Measurements from ENCODE around the gene CDH23. TPM values are rescaled to one million over a fixed set of nuclear protein-coding genes. Genes with fewer than 3 reads are reported as not detected.

The CDH23 gene
- total and polyA plus RNA-seq, 2 of the 8 experiments (the other 6 are each of a cell fraction or from before 2014, with no cell fraction given): 1.9 to 4.9 TPM

DNA sequence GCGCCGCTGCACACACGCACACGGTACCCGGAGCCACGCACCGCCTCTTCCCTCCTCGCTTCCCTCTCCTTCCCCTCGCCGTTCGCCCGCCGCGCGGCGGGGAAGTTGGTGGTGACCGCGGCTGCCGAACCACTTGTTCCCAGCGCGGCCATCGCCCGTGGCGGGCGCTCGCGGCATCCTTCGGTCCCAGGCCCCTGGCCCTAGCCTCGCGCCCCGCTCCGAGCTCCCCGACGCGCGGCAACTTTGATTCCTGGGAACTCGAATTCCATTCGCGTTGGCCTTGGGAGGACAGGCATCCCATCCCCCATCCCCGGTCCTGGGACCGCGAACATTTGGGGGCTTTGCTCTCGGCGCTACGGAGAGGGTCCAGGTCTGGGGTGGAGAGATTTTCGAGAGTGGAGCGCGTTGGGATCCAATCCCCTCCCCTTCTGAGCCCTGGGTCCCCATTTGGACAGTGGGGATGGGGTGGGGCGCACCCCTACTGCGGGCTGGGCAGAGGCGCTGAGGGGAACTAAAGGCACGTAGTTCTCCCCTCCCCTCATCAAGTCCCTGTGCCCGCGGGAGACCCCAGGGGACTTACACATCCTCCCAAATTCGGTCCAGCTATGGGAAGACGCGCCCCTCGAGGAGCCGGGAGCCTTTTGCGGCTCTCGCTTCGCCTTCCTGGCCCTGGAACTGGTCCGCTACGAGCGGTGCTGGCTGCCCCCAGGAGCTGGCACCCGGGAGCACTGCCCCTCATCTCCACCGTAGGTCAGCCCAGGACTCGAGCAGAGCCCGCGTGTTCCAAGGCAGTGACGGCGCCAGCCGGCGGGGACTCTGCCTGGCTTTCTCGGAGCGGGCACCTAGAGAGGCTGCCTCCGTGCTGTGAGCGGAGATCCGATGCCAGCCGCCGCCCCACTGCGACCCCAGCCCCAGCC, 834 bp downstream of the CDH23 start:
- H2BK5ac ChIP-seq (ENCODE audit: low read depth, low read length): no peak overlapping the region
- peaks cover 0 to 18% (median 10%) of the 10 kb centered on the region in 4 experiments; a peak in 6 of 7 replicates for H3K4me1 ChIP-seq (replicated peaks in 1 of 4; ENCODE audit: control insufficient read depth in 3 of 4, insufficient read depth in 4 of 4, low read length in 3 of 4)
- no peak overlapping the region for H2AK5ac ChIP-seq (ENCODE audit: low read depth, low read length)
- no peak overlapping the region for H3K14ac ChIP-seq (ENCODE audit: insufficient read length)
- peaks cover 15 to 48% (median 37%) of the 10 kb centered on the region in 4 experiments for H3K27me3 ChIP-seq (replicated peaks in 1 of 4; ENCODE audit: control insufficient read depth in 3 of 4, extremely low read depth in 1 of 4, insufficient read depth in 3 of 4, low read length in 3 of 4)
- no peak overlapping the region for H2BK120ac ChIP-seq (replicated peaks; ENCODE audit: low read depth, low read length)
- H2BK12ac ChIP-seq (ENCODE audit: low read depth, low read length): peak overlapping the region; percentile 80; the same call in 1 of the 2 replicates
- DNase-seq (ENCODE audit: low read depth in 1 of 2, low spot score in 2 of 2) (peak in 1 of 2 experiments; percentile 58), FAIRE-seq (no peak)
- peak overlapping the region; percentile 80 for H4K8ac ChIP-seq (ENCODE audit: extremely low read depth, insufficient read depth, low read length)
- no peaks in the 10 kb centered on the region for H3K79me1 ChIP-seq (ENCODE audit: low read depth, low read length)
- peaks cover 0 to 15% of the 10 kb centered on the region in 2 experiments for H4K20me1 ChIP-seq (replicated peaks in 1 of 2; ENCODE audit: control insufficient read depth in 1 of 2, insufficient read depth in 2 of 2, low read length in 2 of 2)
- H2BK15ac ChIP-seq (ENCODE audit: low read length): no peak overlapping the region
- H3K27ac ChIP-seq (ENCODE audit: low read depth, low read length): no peak overlapping the region
- H3K4ac ChIP-seq (replicated peaks; ENCODE audit: insufficient read length, low read depth, low read length): no peak overlapping the region
- H2AFZ ChIP-seq (ENCODE audit: low read length): peak overlapping the region; percentile 47; the same call in 1 of the 2 replicates
- H3K56ac ChIP-seq (replicated peaks; ENCODE audit: insufficient read length, low read depth, low read length): no peak overlapping the region
- H3K9ac ChIP-seq (replicated peaks in 1 of 4; ENCODE audit: extremely low read depth in 1 of 4, low read depth in 3 of 4, low read length in 3 of 4): no peak overlapping the region
- no peaks in the 10 kb centered on the region for H3K9me3 ChIP-seq (ENCODE audit: insufficient read depth in 2 of 2, low read depth in 1 of 2, low read length in 1 of 2)
- peaks cover 14% of the 10 kb centered on the region; the same call in 1 of the 2 replicates for H3K23me2 ChIP-seq (ENCODE audit: low read depth, low read length)
- peak overlapping the region; percentile 41 to 63 (median 57) for H3K4me3 ChIP-seq (ENCODE audit: extremely low read depth in 1 of 4, insufficient read depth in 2 of 4, low read depth in 3 of 4, low read length in 4 of 4)
- no peaks in the 10 kb centered on the region for H3K36me3 ChIP-seq (ENCODE audit: control insufficient read depth in 2 of 4, insufficient read depth in 4 of 4, low read length in 3 of 4)
- H4K91ac ChIP-seq (replicated peaks; ENCODE audit: insufficient read length, low read length): no peak overlapping the region
- H3K4me2 ChIP-seq (ENCODE audit: insufficient read depth in 1 of 2, low read depth in 2 of 2, low read length in 2 of 2): peak overlapping the region; percentile 63 to 93
- WGBS, 2 experiments (ENCODE audit: extremely low coverage in 1 of 2, insufficient coverage in 1 of 2, insufficient read length in 1 of 2, insufficient replicate concordance in 2 of 2, low coverage in 1 of 2, low lambda C conversion rate in 2 of 2, missing lambda C conversion rate in 1 of 2): 4% methylated on average over 52 of the region's 82 CpGs; no CpG with 5 or more reads in 1 of the 2 experiments
- no peak overlapping the region for H3K23ac ChIP-seq (ENCODE audit: insufficient read length)
- no peaks in the 10 kb centered on the region for H3K79me2 ChIP-seq (ENCODE audit: control insufficient read depth in 1 of 2, insufficient read depth in 2 of 2, low read length in 2 of 2)
- POLR2A ChIA-PET (ENCODE audit: partially characterized antibody): interaction anchor here (0.9 to 1.6 kb wide), 3 partner anchors 11 to 153 kb away, joined by 3 read pairs; no protein-coding TSS in a partner anchor
- H4K5ac ChIP-seq (ENCODE audit: insufficient read length, low read depth, low read length): no peak overlapping the region
- peak overlapping the region; percentile 97 for H3K18ac ChIP-seq (ENCODE audit: extremely low read depth, low read length)
- CTCF ChIA-PET (ENCODE audit: partially characterized antibody): interaction anchor here (0.6 to 7.6 kb wide), 34 partner anchors 11 to 369 kb away, joined by 3 to 74 read pairs (median 9); partner anchors contain the start of gene SLC29A3
- H2BK20ac ChIP-seq (ENCODE audit: low read length): no peak overlapping the region
- TF ChIP-seq, protein P1, sequence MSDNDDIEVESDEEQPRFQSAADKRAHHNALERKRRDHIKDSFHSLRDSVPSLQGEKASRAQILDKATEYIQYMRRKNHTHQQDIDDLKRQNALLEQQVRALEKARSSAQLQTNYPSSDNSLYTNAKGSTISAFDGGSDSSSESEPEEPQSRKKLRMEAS (IDR thresholded peaks at IDR 0.05): 0 out of 2 replicates have a peak, but pooled peaks have one; percentile 2
- TF ChIP-seq, protein P2, sequence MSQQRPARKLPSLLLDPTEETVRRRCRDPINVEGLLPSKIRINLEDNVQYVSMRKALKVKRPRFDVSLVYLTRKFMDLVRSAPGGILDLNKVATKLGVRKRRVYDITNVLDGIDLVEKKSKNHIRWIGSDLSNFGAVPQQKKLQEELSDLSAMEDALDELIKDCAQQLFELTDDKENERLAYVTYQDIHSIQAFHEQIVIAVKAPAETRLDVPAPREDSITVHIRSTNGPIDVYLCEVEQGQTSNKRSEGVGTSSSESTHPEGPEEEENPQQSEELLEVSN (IDR thresholded peaks at IDR 0.05): peak; percentile 54
- TF ChIP-seq SAP30 (IDR thresholded peaks at IDR 0.05; ENCODE audit: insufficient read depth, insufficient replicate concordance, low read length): no peak
- TF ChIP-seq SP1 (IDR thresholded peaks at IDR 0.05; ENCODE audit: low read depth, low read length): no peak
- peak; percentile 70 for TF ChIP-seq ASH2L (IDR thresholded peaks at IDR 0.05; ENCODE audit: low read length)
- no peak for TF ChIP-seq BRCA1 (IDR thresholded peaks at IDR 0.05; ENCODE audit: low read depth, low read length)
- TF ChIP-seq, protein P3, sequence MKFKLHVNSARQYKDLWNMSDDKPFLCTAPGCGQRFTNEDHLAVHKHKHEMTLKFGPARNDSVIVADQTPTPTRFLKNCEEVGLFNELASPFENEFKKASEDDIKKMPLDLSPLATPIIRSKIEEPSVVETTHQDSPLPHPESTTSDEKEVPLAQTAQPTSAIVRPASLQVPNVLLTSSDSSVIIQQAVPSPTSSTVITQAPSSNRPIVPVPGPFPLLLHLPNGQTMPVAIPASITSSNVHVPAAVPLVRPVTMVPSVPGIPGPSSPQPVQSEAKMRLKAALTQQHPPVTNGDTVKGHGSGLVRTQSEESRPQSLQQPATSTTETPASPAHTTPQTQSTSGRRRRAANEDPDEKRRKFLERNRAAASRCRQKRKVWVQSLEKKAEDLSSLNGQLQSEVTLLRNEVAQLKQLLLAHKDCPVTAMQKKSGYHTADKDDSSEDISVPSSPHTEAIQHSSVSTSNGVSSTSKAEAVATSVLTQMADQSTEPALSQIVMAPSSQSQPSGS (IDR thresholded peaks at IDR 0.05; ENCODE audit: low read length): no peak
